ENCODE measurements around the gene COG6.

GRCh38 chr13:39655569-39656324 is at the start of gene COG6:
- TF ChIP-seq EZH2 (IDR thresholded peaks at IDR 0.05; ENCODE audit: insufficient read depth, poor library complexity, severe bottlenecking) (no peak), EZH2phosphoT487 (IDR thresholded peaks at IDR 0.05; ENCODE audit: insufficient read depth, low read depth) (no peak)

Data from GM23248 (cell line).